Dermis lymphatic vessel endothelial cell (primary cell): Measurements from ENCODE around the gene PXMP4. TPM values are rescaled to one million over a fixed set of nuclear protein-coding genes. Genes with fewer than 3 reads are reported as not detected.

Experiments
- total RNA-seq: library from RNA; depleted of rRNA; stranded (reverse); fragments of >200 nt; gene quantifications from 2 replicates; pipeline ENCODE4 v1.2.1, GENCODE V29; 2014

The PXMP4 gene, protein sequence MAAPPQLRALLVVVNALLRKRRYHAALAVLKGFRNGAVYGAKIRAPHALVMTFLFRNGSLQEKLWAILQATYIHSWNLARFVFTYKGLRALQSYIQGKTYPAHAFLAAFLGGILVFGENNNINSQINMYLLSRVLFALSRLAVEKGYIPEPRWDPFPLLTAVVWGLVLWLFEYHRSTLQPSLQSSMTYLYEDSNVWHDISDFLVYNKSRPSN
- total RNA-seq, result 5.7 and 7.2 TPM in 2 replicates

DNA sequence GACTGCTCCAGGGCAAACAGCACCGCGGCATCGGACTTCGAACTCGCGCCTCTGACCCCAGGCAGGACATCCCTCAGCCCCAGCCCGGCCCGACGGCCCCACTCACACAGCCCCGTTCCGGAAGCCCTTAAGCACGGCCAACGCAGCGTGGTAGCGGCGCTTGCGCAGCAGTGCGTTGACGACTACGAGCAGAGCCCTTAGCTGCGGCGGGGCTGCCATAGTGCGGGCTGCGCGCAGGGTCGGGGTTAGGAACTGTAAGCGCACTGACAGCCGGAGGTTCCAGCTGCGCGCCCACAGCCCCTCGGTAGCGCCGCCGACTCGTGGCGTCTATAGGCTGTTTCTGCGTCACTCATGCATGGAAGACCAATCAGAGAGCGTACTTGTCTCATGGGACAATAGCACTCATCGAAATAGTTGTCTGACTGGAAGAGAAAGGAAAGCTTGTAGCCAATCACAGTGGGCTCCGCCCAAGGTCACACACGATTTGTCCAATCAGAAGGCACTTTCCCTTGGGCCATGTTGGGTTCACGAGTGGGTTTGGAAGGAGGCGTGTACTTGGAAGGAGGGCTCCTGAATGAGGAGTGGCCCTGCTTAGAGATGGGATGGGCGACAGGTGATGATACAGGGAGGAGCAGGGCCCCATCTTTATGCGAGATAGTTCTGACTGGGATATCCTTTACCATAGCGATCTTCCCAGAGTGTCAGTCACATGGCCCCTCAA, at the start of gene PXMP4:
TSS of gene PXMP4 (minus strand) at position 322 of the 721 bp plus-strand sequence. CDS start at position 219, 103 bp downstream.

DNA sequence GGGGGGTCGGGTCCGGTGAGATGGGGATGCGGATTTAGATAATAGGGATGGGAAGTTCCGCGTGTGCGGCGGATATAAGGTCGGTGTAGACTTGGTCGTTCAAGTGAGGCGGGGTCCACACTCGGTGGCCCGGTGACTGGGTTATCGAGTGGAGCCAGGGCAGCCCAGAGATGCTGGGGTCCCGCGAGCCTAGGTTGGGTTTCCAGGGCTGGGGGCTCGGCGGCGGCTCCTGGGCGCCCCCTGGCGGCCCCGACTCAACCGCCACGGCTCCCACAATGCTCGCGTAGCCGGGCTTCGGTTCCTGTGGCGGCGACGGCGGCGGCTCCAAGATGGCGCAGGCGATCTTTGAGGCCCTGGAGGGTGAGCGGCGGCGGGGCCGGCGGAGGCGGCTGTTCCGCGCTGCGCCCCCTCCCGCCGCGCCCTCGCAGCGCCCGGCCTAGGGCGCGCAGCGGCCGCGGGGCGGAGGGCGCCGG, 11.6 kb upstream of the PXMP4 start, which contains the start of gene ZNF341:
TSS of gene ZNF341 (plus strand) at position 304 of the 473 bp plus-strand sequence. CDS start at position 330, 26 bp downstream.

DNA sequence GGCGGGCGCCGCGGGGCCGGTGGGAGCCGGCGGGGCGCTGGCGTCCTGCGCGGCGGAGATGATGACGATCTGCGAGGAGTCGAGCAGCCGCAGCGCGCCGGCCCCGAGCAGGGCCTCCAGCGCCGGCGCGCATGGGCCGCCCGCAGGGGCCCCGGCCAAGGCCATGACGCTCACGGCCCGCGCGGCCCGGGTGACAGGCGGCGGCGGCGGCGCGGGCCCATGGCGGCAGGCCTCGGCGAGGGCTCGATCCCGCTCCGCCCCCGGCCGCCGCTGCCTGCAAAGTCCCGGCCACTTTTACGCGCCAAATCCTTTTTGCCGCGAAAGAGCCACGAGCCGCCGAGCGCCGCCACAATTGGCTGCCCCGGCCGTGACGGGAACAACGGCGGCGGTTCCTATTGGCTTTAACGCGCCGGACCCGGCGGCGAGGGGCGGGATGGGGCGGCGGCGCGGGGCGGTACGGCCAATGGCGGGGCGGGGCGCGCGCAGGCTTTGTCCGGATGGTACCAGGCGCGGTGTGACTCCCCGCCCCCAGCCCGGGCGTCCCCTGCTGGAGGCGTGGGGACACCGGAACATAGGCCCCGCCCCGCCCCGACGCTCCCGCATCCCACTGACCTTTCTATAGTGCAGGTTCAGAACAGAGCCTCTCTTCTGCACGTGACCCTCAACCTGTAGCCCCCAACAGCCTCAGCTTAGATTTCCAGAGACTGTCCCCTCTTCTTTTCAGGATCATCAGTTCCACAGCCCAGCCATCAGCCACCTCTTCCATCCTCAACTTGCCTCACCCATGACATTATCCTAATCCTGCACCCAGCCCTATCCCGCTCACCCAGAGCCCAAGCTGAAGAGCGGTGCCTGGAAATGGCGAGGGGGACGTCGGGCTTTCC, 33.8 kb downstream of the PXMP4 start, which contains the start of gene E2F1:
TSS of gene E2F1 (minus strand) at position 286 of the 884 bp plus-strand sequence. CDS start at position 165, 121 bp downstream.

DNA sequence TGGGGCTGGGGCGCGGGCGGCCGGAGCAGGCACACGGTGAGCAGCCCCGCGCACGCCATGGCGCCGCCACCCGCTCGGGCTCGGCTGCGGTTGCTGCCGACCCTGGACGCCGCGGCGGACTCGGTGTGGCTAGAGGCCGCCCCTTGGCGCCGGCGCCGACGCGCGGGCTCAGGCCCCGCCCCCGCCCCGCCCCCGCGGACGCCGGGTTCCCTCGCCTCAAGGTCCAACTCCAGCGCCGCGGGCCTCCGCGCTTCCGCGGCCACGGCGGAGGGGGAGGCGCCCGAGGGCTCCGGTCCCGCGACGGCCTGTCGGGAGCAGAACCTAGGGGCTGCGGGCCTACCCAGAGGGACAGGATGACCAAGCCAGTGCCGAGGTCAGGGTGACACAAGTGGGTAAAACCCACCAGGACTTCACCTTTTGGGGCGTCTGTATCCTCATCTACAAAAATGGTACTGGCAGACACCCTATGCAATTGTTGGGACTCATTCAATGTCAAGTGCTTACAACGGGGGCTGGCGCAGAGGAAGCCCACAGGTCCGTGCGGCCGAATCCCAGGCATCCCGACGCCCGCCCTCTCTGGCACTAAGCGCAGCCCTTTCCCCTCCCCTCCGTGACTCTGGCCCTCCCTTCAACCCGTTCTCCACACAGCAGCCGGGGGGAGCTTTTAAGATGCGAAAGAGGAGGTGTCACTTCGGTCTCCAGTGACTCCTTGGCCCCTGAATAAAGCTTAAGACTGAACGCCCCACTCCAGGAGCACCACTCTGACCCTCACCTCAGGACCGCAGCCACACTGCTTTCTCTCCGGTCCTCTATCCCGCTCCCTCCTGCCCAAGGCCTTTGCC, 45.6 kb downstream of the PXMP4 start, which contains the start of gene NECAB3:
TSS of gene NECAB3 (minus strand) at position 135 of the 842 bp plus-strand sequence. CDS start at position 59, 76 bp downstream.

DNA sequence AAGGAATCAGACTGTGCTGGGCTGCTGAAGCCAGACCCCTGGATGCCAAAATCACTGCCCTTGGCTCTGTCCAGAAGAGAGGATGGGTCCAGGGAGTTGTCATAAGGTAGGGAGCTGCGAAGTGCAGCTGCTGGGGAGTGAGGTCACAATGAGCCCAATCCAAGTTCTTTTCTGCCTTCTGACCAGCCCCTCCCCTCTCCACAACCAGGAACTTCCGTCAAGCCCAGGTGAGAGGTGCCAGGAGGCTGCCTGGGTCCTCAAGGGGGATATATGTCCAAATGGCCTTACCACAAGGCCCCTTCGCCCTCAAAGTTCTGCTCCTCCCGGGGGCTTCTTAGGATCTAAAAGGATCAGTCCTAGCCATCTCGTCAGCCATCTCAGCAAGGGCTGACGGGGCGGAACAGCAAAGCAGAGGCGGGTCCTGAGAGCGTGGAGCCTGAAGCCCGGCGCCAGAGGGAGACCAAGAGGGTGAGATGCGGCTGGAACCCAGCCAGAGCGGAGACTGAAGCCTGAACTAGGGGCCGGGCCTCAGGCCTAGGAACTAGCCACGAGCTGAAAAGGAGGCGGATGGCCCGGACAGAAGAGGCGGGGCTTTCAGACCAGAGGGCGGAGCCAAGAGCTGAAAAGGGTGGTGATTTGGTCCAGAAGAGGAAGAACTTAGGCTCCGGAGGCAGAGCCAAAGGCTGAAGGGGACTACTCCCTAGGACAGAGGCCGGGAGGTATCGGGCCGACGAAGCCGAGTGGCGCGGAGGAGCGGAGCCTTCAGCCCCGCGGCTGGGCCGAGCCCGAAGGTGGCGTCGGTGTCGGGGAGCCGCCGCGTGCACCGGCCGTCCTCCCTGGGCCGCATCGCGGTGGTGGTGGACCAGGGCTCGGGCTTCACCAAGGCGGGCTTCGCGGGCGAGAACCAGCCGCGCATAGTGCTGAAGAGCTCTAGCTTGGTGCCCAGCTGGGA, 53.5 kb downstream of the PXMP4 start, which contains the start of gene ACTL10:
TSS of gene ACTL10 (plus strand) at position 651 of the 952 bp plus-strand sequence. CDS start 555 bp downstream, outside the sequence.

DNA sequence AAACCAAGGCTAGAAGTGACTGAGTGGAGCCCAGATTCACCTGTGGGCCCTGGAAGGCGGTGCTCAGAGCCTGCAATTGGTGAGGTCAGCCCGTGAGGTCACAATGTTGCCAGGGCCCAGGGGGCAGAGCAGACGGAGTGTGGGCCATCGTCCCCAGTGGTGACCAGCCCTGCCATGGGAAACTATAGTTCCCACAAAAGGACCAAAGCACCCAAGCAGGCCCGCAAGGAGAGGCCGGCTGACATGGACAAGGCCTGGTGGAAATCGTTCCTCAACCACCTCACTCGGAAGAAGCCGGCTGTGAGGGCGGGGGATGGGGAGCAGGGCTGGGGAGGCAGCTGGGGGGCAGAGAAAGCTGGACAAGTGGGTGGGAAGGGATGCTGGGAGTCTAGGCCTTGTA, 57.9 kb downstream of the PXMP4 start, which contains the start of gene C20orf144:
TSS of gene C20orf144 (plus strand) at position 156 of the 400 bp plus-strand sequence. CDS start at position 175, 19 bp downstream.

Other genes with a start within 250 kb of the PXMP4 start
- gene CBFA2T2, start 230.2 kb downstream of the PXMP4 start, total RNA-seq, result 4.1 and 4.9 TPM in 2 replicates
- gene C20orf144, start 58.0 kb downstream of the PXMP4 start, total RNA-seq, result under 0.01 TPM in 2 replicates
- 0.87 and 0.95 TPM in 2 replicates for gene ACTL10, start 53.4 kb downstream of the PXMP4 start, total RNA-seq
- 5.9 and 8.3 TPM in 2 replicates for gene NECAB3, start 45.9 kb downstream of the PXMP4 start, total RNA-seq
- 1.6 and 2.0 TPM in 2 replicates for gene E2F1, start 33.9 kb downstream of the PXMP4 start, total RNA-seq
- 0.65 and 0.86 TPM in 2 replicates for gene ZNF341, start 11.7 kb upstream of the PXMP4 start, total RNA-seq
- gene CHMP4B, start 91.0 kb upstream of the PXMP4 start, total RNA-seq, result 32.7 and 39.9 TPM in 2 replicates